Mesenchymal stem cell (in vitro differentiated cells and primary cell): ENCODE data around the gene NFATC2.

Experiments used
- DNase-seq: peaks from one replicate; pipeline ENCODE4 v3.0.0-alpha.2; 2013
- H2AFZ ChIP-seq: one replicate; pipeline ENCODE4 v1.6.1; 2013; ENCODE audit warnings: low read depth, mild to moderate bottlenecking, control low read depth, inconsistent platforms, low read length, moderate library complexity
- H2AK5ac ChIP-seq: 2 replicates; pipeline ENCODE4 v1.6.1; 2013; ENCODE audit warnings: low read length, moderate library complexity, mild to moderate bottlenecking, inconsistent platforms; ENCODE audit not compliant: severe bottlenecking
- H2BK120ac ChIP-seq: one replicate; pipeline ENCODE4 v1.6.1; 2013; ENCODE audit warnings: low read depth, mild to moderate bottlenecking, inconsistent platforms, low read length, moderate library complexity
- H2BK12ac ChIP-seq, 2 experiments: one replicate each; pipeline ENCODE4 v1.6.1; 2013; ENCODE audit warnings: inconsistent platforms in 2 of 2, low read length in 2 of 2, mild to moderate bottlenecking in 2 of 2, moderate library complexity in 2 of 2, control low read depth in 1 of 2
- H2BK15ac ChIP-seq: one replicate; pipeline ENCODE4 v1.6.1; 2013; ENCODE audit warnings: mild to moderate bottlenecking, low read depth, inconsistent platforms; ENCODE audit not compliant: poor library complexity, severe bottlenecking
- H2BK5ac ChIP-seq: 2 replicates; pipeline ENCODE4 v1.6.1; 2013; ENCODE audit warnings: low read depth, mild to moderate bottlenecking, low read length, control low read depth, inconsistent platforms; ENCODE audit not compliant: poor library complexity, severe bottlenecking
- H3K14ac ChIP-seq, 2 experiments: one replicate each; pipeline ENCODE4 v1.6.1; 2013; ENCODE audit warnings: inconsistent platforms in 2 of 2, low read length in 2 of 2, control low read depth in 1 of 2, mild to moderate bottlenecking in 1 of 2, moderate library complexity in 1 of 2
- H3K18ac ChIP-seq, 2 experiments: one replicate each; pipeline ENCODE4 v1.6.1; 2013; ENCODE audit warnings: inconsistent platforms in 2 of 2, low read length in 2 of 2, control low read depth in 1 of 2, low read depth in 1 of 2, mild to moderate bottlenecking in 1 of 2
- H3K23ac ChIP-seq, 2 experiments: one replicate each; pipeline ENCODE4 v1.6.1; 2013; ENCODE audit warnings: inconsistent platforms in 2 of 2, low read length in 2 of 2, mild to moderate bottlenecking in 2 of 2, moderate library complexity in 2 of 2, control low read depth in 1 of 2
- H3K27ac ChIP-seq: 2 replicates; pipeline ENCODE4 v1.5.1; 2013; ENCODE audit warnings: mild to moderate bottlenecking, moderate library complexity, low read length, control low read depth, inconsistent platforms; ENCODE audit not compliant: poor library complexity, severe bottlenecking
- H3K27me3 ChIP-seq, 2 experiments: 2 replicates each; pipeline versions ENCODE4 v1.6.1 to v1.7.0; 2013; ENCODE audit warnings: low read length in 2 of 2, mild to moderate bottlenecking in 2 of 2, moderate library complexity in 2 of 2, control low read depth in 1 of 2, inconsistent platforms in 1 of 2; ENCODE audit not compliant: control insufficient read depth in 1 of 2, insufficient read depth in 1 of 2
- H3K36me3 ChIP-seq, 2 experiments: 2 replicates each; pipeline versions ENCODE4 v1.6.1 to v1.7.0; 2013; ENCODE audit warnings: low read length in 2 of 2, control low read depth in 1 of 2, inconsistent platforms in 1 of 2, low read depth in 1 of 2, mild to moderate bottlenecking in 1 of 2; ENCODE audit not compliant: insufficient read depth in 2 of 2, control insufficient read depth in 1 of 2
- H3K4ac ChIP-seq, 2 experiments: one replicate each; pipeline ENCODE4 v1.6.1; 2013; ENCODE audit warnings: inconsistent platforms in 2 of 2, low read length in 2 of 2, mild to moderate bottlenecking in 2 of 2, moderate library complexity in 2 of 2, control low read depth in 1 of 2, low read depth in 1 of 2
- H3K4me1 ChIP-seq: 2 replicates; pipeline ENCODE4 v1.6.1; 2013; ENCODE audit warnings: low read depth, low read length, control low read depth; ENCODE audit not compliant: control insufficient read depth, insufficient read depth
- H3K4me2 ChIP-seq: 2 replicates; pipeline ENCODE4 v1.6.1; 2013; ENCODE audit warnings: low read length, mild to moderate bottlenecking, inconsistent platforms; ENCODE audit not compliant: poor library complexity, severe bottlenecking
- H3K4me3 ChIP-seq, 2 experiments: 2 replicates each; pipeline versions ENCODE4 v1.5.1 to v1.7.0; 2013; ENCODE audit warnings: low read length in 2 of 2, mild to moderate bottlenecking in 2 of 2, control low read depth in 1 of 2, low read depth in 1 of 2; ENCODE audit not compliant: insufficient read depth in 1 of 2
- H3K79me1 ChIP-seq: replicated peaks from 2 replicates; pipeline ENCODE4 v1.6.1; 2013; ENCODE audit warnings: mild to moderate bottlenecking, control low read depth, low read length, inconsistent platforms; ENCODE audit not compliant: poor library complexity, severe bottlenecking
- H3K9ac ChIP-seq: 2 replicates; pipeline ENCODE4 v1.7.0; 2013; ENCODE audit warnings: mild to moderate bottlenecking, low read length, moderate library complexity
- H3K9me3 ChIP-seq: 2 replicates; pipeline ENCODE4 v1.7.0; 2013; ENCODE audit warnings: mild to moderate bottlenecking, low read length; ENCODE audit not compliant: control insufficient read depth
- H4K8ac ChIP-seq: one replicate; pipeline ENCODE4 v1.6.1; 2013; ENCODE audit warnings: inconsistent platforms, mild to moderate bottlenecking, low read length, moderate library complexity
- H4K91ac ChIP-seq: one replicate; pipeline ENCODE4 v1.6.1; 2013; ENCODE audit warnings: mild to moderate bottlenecking, low read length, inconsistent platforms
- WGBS: methylation state at CpG from one replicate; pipeline ENCODE4 v1.1.7; 2013; ENCODE audit warnings: mixed read lengths; 5-methylcytosine and 5-hydroxymethylcytosine counted together

NFATC2 gene

DNA sequence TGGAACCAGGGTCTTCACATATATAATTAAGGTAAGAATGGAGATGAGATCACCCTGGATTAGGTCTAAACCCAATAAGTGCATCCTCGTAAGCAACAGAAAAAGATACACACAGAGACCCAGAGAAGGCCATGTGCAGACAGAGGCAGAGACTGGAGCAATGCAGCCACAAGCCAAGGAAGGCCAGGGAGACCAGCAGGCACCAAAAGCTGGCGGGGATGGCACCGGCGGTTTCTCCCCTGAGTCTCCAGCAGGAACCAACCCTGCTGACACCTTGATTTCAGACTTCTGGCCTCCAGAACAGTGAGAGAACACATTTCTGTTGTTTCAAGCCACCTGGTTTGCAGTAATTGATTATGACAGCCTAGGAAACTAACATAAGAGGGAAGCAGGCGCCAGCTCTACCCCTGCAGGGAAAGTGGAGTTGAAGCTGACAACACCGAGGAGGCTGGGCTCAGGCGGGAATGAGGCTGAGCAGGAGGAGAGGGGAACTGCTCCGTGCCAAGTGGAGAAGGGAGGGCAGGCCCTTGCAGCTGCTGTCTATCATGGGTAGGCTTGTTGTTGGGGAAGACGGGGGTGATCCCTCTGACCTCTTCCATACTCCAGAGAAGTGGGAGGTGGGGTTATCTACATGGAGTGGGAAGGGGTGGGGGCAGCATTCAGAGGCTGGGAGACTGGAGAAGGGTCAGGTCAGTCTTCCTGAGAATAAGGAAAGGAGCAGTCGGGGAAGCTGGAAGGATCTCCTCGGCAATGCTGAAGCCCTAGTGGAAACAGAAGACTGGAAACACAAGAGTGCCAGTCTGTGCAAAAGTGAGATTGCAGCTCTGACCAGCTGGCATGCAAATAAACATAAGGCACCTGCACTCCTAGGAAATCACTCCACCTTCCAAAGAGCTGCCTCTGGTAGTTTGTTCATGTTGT is 72.7 kb downstream of the NFATC2 start:
- H2AK5ac ChIP-seq, result no peak overlapping the region
- H3K4me1 ChIP-seq, result no peaks in the 10 kb centered on the region
- H2BK5ac ChIP-seq, result no peak overlapping the region
- H3K14ac ChIP-seq, result no peak overlapping the region
- no peak overlapping the region for H2BK120ac ChIP-seq
- H3K4ac ChIP-seq, result no peak overlapping the region
- no peak overlapping the region for H4K8ac ChIP-seq
- H3K9me3 ChIP-seq, result no peaks in the 10 kb centered on the region
- H3K23ac ChIP-seq, result no peak overlapping the region
- 81% methylated on average over 9 of the region's 11 CpGs for WGBS
- H2BK15ac ChIP-seq, result no peak overlapping the region
- no peak overlapping the region for H3K9ac ChIP-seq
- no peaks in the 10 kb centered on the region for H3K36me3 ChIP-seq
- no peaks in the 10 kb centered on the region for H3K79me1 ChIP-seq
- H3K4me3 ChIP-seq, result no peak overlapping the region
- no peak for DNase-seq
- peaks cover 4 to 7% of the 10 kb centered on the region in 2 experiments for H3K27me3 ChIP-seq
- H2BK12ac ChIP-seq, result no peak overlapping the region
- H3K27ac ChIP-seq, result no peak overlapping the region
- H3K4me2 ChIP-seq, result no peak overlapping the region
- H4K91ac ChIP-seq, result no peak overlapping the region
- H3K18ac ChIP-seq, result no peak overlapping the region
- H2AFZ ChIP-seq, result no peak overlapping the region

DNA sequence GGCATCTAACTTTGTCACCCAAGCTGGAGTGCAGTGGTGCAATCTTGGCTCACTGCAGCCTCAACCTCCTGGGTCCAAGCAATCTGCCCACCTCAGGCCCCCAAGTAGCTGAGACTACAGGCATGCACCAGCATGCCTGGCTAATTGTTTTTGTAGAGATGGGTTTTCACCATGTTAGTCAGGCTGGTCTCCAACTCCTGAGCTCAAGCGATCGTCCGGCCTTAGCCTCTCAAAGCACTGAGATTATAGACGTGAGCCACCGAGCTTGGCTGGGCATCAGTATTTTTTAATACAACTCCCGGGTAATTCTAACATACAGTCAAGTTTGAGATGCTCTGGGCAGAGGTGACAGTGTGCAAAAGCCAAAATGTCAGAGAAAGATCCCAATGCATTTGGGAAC is 73.5 kb downstream of the NFATC2 start:
- Histone ChIP-seq H3K9ac (no peak overlapping the region), H3K27ac (no peak overlapping the region), H2AFZ (no peak overlapping the region), H2AK5ac (no peak overlapping the region), H3K4me3 (no peak overlapping the region), H3K18ac (no peak overlapping the region), H2BK120ac (no peak overlapping the region), H2BK5ac (no peak overlapping the region), H4K8ac (no peak overlapping the region), H3K23ac (no peak overlapping the region), H3K36me3 (no peaks in the 10 kb centered on the region), H4K91ac (no peak overlapping the region), H3K4me1 (no peaks in the 10 kb centered on the region), H3K9me3 (no peaks in the 10 kb centered on the region), H3K4me2 (no peak overlapping the region), H3K4ac (no peak overlapping the region), H3K27me3 (peaks cover 4 to 7% of the 10 kb centered on the region in 2 experiments), H2BK12ac (no peak overlapping the region), H3K79me1 (no peaks in the 10 kb centered on the region), H3K14ac (no peak overlapping the region), H2BK15ac (no peak overlapping the region)
- DNase-seq, result no peak
- WGBS, result 92% methylated on average over 6 of the region's 6 CpGs

DNA sequence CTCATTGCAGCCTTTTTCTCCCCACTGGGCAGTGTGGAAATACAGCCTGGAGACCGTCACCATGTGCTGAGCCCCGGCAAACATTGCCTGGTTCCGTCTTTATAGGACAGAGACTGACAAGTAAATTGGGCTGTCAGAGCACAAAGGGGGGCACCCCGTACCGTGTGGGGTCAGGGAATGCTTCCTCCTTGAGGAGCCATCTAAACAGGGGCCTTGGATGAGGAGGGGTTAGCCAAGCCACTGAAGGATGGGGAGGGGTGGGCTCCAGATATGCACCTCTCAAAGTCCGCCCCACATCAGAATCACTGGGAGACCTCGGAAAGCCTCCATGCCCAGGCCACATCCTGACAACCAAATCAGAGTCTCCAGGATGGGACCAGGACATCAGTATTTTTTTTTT is 73.9 kb downstream of the NFATC2 start:
- Histone ChIP-seq H2BK12ac (no peak overlapping the region), H3K79me1 (no peaks in the 10 kb centered on the region), H2AK5ac (no peak overlapping the region), H2AFZ (no peak overlapping the region), H3K27me3 (peaks cover 4 to 7% of the 10 kb centered on the region in 2 experiments), H3K4me1 (no peaks in the 10 kb centered on the region), H3K4ac (peak overlapping the region in 1 of 2 experiments; percentile 2), H3K23ac (no peak overlapping the region), H3K4me3 (no peak overlapping the region), H2BK5ac (no peak overlapping the region), H3K27ac (no peak overlapping the region), H3K14ac (no peak overlapping the region), H3K9me3 (no peaks in the 10 kb centered on the region), H4K91ac (no peak overlapping the region), H2BK15ac (no peak overlapping the region), H3K9ac (no peak overlapping the region), H4K8ac (no peak overlapping the region), H3K36me3 (no peaks in the 10 kb centered on the region), H3K4me2 (no peak overlapping the region), H2BK120ac (no peak overlapping the region), H3K18ac (no peak overlapping the region)
- DNase-seq, result no peak
- 96% methylated on average over 7 of the region's 7 CpGs for WGBS

DNA sequence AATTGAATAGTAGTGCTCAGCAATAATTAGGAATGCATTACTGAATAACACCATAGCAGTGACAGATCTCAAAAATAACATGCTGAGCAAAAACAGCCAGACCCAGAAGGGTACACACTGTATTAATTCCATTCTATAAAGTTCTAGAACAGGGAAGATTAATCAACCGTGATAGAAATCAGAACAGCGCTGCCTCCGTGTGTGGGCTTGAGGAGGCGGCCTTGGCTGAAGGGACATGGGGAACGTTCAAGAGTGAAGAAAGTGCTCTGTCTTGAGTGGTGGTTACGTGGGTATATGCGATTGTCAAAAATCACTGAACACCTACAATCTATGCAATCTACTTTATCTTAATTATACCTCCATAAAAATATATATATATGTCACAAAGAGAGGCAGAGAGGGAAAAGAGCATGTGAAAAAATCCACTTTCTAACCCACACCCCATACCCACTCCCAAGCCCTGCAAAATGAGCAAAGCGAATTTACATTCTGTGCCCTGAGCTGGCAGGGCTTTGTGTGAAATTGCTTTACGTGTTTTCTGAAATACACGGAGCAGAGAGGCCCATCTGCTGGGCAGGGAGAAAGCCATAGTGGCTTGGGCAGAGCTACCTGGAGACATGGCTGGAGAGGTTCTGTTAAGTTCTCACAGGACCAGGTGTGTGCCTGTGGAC is 74.4 kb downstream of the NFATC2 start:
- no peaks in the 10 kb centered on the region for H3K79me1 ChIP-seq

More for the DNA sequence above, 74.4 kb downstream of the NFATC2 start:
- Histone ChIP-seq H3K4me1 (no peaks in the 10 kb centered on the region), H3K4ac (peak overlapping the region in 1 of 2 experiments; percentile 2), H3K23ac (no peak overlapping the region), H3K27ac (no peak overlapping the region), H2BK12ac (no peak overlapping the region), H3K4me2 (no peak overlapping the region), H2BK15ac (no peak overlapping the region), H2BK120ac (no peak overlapping the region), H3K9me3 (no peaks in the 10 kb centered on the region), H3K18ac (no peak overlapping the region), H4K91ac (no peak overlapping the region), H2AK5ac (no peak overlapping the region), H2BK5ac (no peak overlapping the region), H4K8ac (no peak overlapping the region), H3K9ac (no peak overlapping the region), H2AFZ (no peak overlapping the region), H3K4me3 (no peak overlapping the region), H3K27me3 (peaks cover 4 to 7% of the 10 kb centered on the region in 2 experiments), H3K36me3 (no peaks in the 10 kb centered on the region), H3K14ac (no peak overlapping the region)
- WGBS, result 91% methylated on average over 8 of the region's 10 CpGs
- no peak for DNase-seq
